Stomach smooth muscle (tissue), 2 donors: ENCODE results near the gene QPCT.
"Not testable (repeated sequence)": the region's sequence is repeated elsewhere in the genome, so short reads cannot be mapped to it uniquely, and the experiment has no call there.

Source experiments
- H3K27ac ChIP-seq: one replicate; pipeline ENCODE4 v1.7.0; 2013; ENCODE audit warnings: mild to moderate bottlenecking, low read length, inconsistent platforms
- H3K27me3 ChIP-seq, 2 donors: one replicate each; pipeline ENCODE4 v1.7.0; 2013; ENCODE audit warnings: low read length in 2 of 2; ENCODE audit not compliant: insufficient read depth in 2 of 2, control insufficient read depth in 1 of 2
- H3K36me3 ChIP-seq, 2 donors: one replicate each; pipeline ENCODE4 v1.7.0; 2013; ENCODE audit warnings: low read length in 2 of 2; ENCODE audit not compliant: control insufficient read depth in 2 of 2, insufficient read depth in 2 of 2
- H3K4me1 ChIP-seq: one replicate; pipeline ENCODE4 v1.7.0; 2013; ENCODE audit warnings: low read length; ENCODE audit not compliant: control insufficient read depth, insufficient read depth
- H3K4me3 ChIP-seq, 2 donors: one replicate each; pipeline ENCODE4 v1.7.0; 2013; ENCODE audit warnings: low read length in 2 of 2
- H3K9ac ChIP-seq, 2 donors: one replicate each; pipeline ENCODE4 v1.7.0; 2013; ENCODE audit warnings: low read length in 2 of 2, mild to moderate bottlenecking in 1 of 2
- H3K9me3 ChIP-seq, 2 donors: one replicate each; pipeline ENCODE4 v1.7.0; 2013; ENCODE audit warnings: low read length in 2 of 2; ENCODE audit not compliant: control insufficient read depth in 2 of 2
- donor health status: healthy.
- donor health status: Pancreatic carcinoma.

Gene QPCT

DNA sequence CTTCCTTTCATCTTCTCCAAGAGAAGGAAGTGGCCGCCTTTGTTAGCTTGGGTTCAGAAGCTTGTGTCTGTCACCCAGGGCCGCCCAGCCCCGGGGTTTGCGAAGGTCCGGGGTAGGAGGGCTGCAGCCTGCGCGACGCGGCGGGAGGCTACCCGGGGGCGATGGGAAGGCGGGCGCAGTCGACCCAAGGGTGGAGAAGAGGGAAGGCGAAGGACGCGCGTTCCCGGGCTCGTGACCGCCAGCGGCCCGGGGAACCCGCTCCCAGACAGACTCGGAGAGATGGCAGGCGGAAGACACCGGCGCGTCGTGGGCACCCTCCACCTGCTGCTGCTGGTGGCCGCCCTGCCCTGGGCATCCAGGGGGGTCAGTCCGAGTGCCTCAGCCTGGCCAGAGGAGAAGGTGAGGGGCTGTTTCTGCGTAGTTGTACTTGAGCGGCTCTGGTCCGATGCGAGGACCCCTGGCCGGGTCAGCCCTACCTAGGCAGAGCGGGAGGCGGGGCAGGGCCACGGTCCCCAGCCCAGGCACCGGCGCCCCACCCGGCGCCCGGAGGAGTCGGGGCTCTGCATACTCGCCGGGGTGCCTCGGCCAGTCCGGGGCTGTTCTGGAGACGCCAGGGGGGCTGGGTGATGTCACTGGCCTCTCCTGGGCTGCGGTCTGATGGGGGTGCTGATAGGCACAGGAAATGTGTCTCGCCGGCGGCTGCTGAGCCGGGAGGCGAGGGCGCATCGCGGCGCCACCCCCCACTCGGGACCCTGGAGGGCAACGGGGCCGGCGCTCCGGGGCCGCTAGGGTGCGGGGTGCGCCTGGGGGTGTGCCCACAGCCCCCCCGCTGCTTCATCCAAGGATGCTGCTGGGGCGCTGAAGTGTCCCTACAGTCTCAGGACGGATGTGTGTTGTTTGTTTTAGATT is at the start of gene QPCT:
QPCT (plus strand) TSS at position 178 of the 909 bp plus-strand sequence; CDS start at position 280, 102 bp downstream.
- H3K9me3 ChIP-seq, result no peaks in the 10 kb centered on the region
- H3K27ac ChIP-seq, result no peak within 1 kb of the TSS
- no peaks in the 10 kb centered on the region for H3K36me3 ChIP-seq
- peaks cover 10% of the 10 kb centered on the region for H3K4me1 ChIP-seq
- peak within 1 kb of the TSS; percentile 73 to 81 for H3K4me3 ChIP-seq
- no peaks in the 10 kb centered on the region for H3K27me3 ChIP-seq
- peak within 1 kb of the TSS; percentile 42 to 65 for H3K9ac ChIP-seq

DNA sequence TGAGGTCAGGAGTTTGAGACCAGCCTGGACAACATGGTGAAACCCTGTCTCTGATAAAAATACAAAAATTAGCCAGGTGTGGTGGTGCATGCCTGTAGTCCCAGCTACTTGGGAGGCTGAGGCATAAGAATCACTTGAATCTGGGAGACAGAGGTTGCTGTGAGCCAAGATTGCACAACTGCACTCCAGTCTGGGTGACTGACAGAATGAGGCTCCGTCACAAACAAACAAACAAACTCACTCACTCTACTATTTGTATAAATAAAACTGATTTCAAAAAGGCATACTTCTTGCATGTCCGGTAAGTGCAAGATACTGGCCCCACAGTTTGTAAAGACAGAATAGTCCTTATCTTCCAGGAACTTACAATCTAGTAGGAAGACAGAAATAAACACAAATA is 49.6 kb upstream of the QPCT start:
- H3K9me3 ChIP-seq, H3K9ac ChIP-seq, H3K4me1 ChIP-seq, H3K27ac ChIP-seq, H3K27me3 ChIP-seq, H3K4me3 ChIP-seq, H3K36me3 ChIP-seq: not testable (repeated sequence)

DNA sequence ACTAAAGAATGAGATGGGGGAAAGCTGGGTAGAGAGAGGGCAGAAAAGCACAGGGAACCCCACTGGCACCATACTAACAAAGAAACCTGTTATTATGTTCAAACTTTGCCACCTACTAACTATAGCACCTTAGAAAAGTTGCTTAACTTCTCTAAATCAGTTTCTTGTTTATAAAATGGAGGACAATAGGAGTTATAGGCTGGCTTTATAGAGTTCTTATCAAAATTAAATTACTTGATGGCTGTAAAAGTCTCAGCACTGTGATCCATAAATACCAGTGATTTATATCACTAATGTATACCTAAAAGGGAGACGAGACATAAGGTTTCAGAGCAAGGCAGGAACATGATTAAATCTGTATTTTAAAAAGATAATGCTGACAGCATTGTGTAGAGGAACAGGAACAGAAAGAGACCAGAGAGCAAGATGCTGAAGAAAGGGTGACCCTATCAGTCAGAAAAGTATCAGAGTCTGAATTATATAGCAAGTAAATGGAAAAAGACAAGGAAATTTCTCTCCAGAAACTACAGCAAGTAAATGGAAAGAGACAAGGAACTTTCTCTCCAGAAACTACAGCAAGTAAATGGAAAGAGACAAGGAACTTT is 48.9 kb upstream of the QPCT start:
- Histone ChIP-seq H3K9ac (no peak overlapping the region), H3K9me3 (no peaks in the 10 kb centered on the region), H3K27me3 (no peaks in the 10 kb centered on the region), H3K27ac (no peak overlapping the region), H3K36me3 (peaks cover 0 to 2% of the 10 kb centered on the region in 2 donors), H3K4me1 (no peaks in the 10 kb centered on the region), H3K4me3 (no peak overlapping the region)

DNA sequence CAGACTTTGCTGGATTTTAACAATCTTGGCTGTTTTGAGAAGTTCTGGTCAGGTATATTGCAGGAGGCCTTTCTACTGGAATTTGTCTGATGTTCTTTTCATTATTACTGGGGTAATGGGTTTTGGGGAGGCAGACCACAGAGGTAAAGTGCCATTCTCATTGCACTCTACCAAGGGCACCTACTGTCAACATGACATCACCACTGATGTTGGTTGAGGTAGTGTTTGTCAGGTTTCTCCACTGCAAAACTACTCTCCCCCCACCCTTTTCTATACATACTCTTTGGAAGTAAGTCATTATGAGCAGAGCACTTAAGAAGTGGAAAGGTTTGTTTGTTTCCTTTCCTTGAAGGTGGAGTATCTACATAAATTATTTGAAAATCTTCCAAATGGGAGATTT is 46.8 kb upstream of the QPCT start:
- no peak overlapping the region for H3K27ac ChIP-seq
- H3K36me3 ChIP-seq, result no peaks in the 10 kb centered on the region

DNA sequence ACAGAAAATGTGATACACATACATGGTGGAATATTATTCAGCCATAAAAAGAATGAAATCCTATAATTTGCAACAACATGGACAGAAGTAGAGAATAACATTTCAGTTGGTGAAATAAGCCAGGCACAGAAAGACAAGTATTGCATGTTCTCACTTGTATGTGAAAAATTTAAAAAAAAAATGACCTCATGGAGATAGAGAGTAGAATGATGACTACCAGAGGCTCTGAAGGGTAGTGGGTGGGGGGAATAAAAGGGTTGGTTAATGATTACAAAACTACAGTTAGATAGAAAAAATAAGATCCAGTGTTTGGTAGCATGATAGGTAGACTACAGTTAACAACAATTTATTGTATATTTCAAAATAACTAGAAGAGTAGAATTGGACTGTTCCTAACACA is 44.3 kb upstream of the QPCT start:
- H3K36me3 ChIP-seq, result no peaks in the 10 kb centered on the region
- H3K27me3 ChIP-seq, result no peaks in the 10 kb centered on the region
- H3K4me1 ChIP-seq, result no peaks in the 10 kb centered on the region
- H3K27ac ChIP-seq, result no peak overlapping the region
- no peak overlapping the region for H3K4me3 ChIP-seq
- no peaks in the 10 kb centered on the region for H3K9me3 ChIP-seq
- H3K9ac ChIP-seq, result no peak overlapping the region

More for the DNA sequence above, 46.8 kb upstream of the QPCT start:
- Histone ChIP-seq H3K4me3 (no peak overlapping the region), H3K27me3 (no peaks in the 10 kb centered on the region), H3K9ac (no peak overlapping the region), H3K4me1 (no peaks in the 10 kb centered on the region), H3K9me3 (no peaks in the 10 kb centered on the region)

DNA sequence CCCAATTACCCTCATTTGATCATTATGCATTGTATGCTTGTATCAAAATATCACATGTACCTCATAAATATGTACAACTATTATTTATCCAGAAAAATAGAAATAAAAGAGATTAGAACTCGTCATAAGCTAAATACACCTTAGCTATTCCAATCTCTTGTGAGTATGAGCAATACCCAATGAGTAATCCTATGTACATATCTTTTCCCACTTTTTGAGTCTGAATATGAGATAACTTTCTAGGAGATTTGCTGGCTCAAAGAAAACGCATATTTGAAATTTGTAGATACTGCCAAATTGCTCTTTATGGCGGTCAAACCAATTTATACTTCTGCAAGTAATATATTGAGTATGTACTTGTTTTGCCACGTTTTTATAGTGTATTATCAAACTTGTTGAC is 43.9 kb upstream of the QPCT start:
- no peaks in the 10 kb centered on the region for H3K27me3 ChIP-seq
- H3K36me3 ChIP-seq, result no peaks in the 10 kb centered on the region
- H3K9me3 ChIP-seq, result no peaks in the 10 kb centered on the region
- H3K4me1 ChIP-seq, result no peaks in the 10 kb centered on the region
- no peak overlapping the region for H3K4me3 ChIP-seq
- H3K9ac ChIP-seq, result no peak overlapping the region
- no peak overlapping the region for H3K27ac ChIP-seq

DNA sequence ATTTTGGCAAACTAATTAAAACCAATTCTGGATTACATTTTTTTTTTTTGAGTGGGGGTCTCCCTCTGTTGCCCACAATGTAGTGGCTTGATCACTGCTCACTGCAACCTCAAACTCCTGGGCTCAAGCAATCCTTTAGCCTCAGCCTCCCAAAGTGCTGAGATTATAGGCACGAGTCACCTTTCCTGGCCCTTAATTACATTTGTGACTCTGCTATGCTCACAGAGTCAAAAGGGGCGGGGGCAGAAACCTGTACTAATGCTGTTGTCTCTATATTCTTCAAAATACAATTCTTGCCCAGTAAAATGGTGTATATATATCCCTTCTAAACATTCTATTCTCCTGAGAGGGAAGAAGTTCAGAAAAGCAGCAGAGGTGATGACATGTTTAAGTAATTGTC is 43.0 kb upstream of the QPCT start:
- H3K4me3 ChIP-seq, result no peak overlapping the region
- no peak overlapping the region for H3K27ac ChIP-seq
- no peaks in the 10 kb centered on the region for H3K4me1 ChIP-seq
- H3K27me3 ChIP-seq, result no peaks in the 10 kb centered on the region
- no peaks in the 10 kb centered on the region for H3K9me3 ChIP-seq
- no peak overlapping the region for H3K9ac ChIP-seq
- H3K36me3 ChIP-seq, result no peaks in the 10 kb centered on the region

DNA sequence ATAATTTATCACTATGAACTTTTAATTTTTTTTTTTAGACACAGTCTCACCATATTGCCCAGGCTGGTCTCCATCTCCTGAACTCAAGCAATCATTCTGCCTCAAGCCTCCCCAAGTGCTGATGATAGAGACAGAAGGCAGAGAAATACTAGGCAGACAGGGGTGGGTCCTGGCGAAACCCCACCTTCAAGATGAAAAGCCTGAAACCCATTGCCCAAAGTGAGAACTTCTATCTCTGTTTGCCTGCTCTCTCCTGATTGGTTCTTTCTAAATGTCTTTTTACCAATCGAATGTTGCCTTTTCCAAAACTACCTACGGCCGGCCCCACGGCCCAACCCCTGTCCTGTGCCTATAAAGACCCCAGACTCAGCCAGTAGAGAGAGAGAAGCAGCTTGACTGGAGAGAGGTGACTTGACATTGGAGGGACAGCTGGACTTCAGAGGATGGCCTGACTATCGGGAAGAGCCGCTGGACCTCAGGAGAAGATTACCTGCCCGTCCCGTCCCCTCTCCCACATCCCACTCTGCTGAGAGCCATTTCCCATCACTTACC is 41.7 kb upstream of the QPCT start:
- H3K4me3 ChIP-seq, result no peak overlapping the region
- no peaks in the 10 kb centered on the region for H3K27me3 ChIP-seq
- no peaks in the 10 kb centered on the region for H3K9me3 ChIP-seq
- no peak overlapping the region for H3K27ac ChIP-seq
- no peaks in the 10 kb centered on the region for H3K4me1 ChIP-seq
- H3K9ac ChIP-seq, result no peak overlapping the region
- H3K36me3 ChIP-seq, result no peaks in the 10 kb centered on the region

DNA sequence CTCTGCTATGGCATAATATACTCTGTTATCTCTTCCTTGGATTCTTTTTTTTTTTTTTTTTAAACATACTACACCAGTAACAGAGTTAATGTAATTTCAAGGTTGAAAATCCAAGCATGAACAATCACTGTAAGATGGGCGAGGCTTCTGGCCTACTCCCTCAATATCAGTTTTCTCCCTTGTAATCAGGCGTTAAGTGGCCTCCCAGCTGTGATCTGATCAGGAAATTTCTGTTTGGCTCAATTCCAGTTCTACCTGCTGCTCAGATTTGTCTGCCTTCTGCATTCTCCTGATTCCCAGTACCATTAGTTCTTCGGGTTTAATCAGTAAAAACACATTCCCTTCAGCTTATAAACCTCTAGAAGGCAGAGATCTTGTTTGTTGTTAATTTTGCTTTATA is 38.4 kb upstream of the QPCT start:
- Histone ChIP-seq H3K27ac (no peak overlapping the region), H3K4me3 (no peak overlapping the region), H3K9me3 (no peaks in the 10 kb centered on the region), H3K36me3 (no peaks in the 10 kb centered on the region), H3K9ac (no peak overlapping the region), H3K27me3 (no peaks in the 10 kb centered on the region), H3K4me1 (no peaks in the 10 kb centered on the region)

DNA sequence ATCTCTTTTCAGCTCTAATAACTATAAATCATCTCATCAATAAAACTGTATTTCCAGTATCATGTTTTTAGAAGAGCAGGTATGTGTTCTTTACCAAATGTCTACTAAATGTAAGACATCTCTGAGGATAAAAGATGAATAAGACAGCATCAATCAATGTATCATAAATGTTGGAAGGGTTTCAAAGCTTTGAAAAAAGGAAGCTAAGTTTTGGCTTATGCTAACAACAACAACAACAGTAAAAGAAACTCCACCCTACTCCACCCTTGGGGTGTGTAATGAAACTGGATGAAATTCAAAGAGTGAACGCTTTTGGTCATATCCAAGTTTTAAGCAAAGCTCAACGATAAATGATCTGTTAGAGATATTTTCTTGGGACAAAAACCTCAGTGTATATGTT is 36.9 kb upstream of the QPCT start:
- Histone ChIP-seq H3K9ac (no peak overlapping the region), H3K4me1 (no peaks in the 10 kb centered on the region), H3K27me3 (no peaks in the 10 kb centered on the region), H3K36me3 (no peaks in the 10 kb centered on the region), H3K27ac (no peak overlapping the region), H3K4me3 (no peak overlapping the region), H3K9me3 (no peaks in the 10 kb centered on the region)

DNA sequence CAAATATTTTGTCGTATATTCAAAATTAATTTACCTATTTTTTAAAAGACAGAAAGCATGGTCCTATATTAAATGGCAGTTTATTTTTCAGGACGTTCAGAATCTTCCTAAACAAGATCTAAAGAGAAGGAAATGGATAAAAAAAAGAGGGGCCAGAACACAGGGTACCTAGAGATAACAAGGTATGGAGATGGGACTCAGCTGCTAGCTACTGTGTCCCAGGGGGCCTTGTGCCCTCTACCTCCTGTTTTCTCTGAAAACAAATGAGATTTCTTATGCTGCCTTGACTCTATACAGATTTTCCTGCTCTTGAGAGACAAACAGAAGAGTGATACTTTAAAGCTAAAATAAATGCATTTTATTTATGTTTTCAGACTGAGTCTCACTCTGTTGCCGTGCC is 29.1 kb upstream of the QPCT start:
- H3K9me3 ChIP-seq, result no peaks in the 10 kb centered on the region
- no peak overlapping the region for H3K27ac ChIP-seq
- no peaks in the 10 kb centered on the region for H3K27me3 ChIP-seq
- no peak overlapping the region for H3K4me3 ChIP-seq
- no peak overlapping the region for H3K9ac ChIP-seq
- no peaks in the 10 kb centered on the region for H3K36me3 ChIP-seq
- H3K4me1 ChIP-seq, result no peaks in the 10 kb centered on the region
